WI38 (cell line): ENCODE measurements around the gene LY86.

Source experiments
- H3K4me3 ChIP-seq: 2 replicates; pipeline ENCODE4 v1.5.1; 2011; ENCODE audit warnings: low read depth, mild to moderate bottlenecking, control low read depth, low read length
- CTCF ChIP-seq: IDR thresholded peaks from 2 replicates; pipeline ENCODE4 v1.5.1; 2012; ENCODE audit warnings: low read depth, mild to moderate bottlenecking, control low read depth, low read length

The LY86 gene

GRCh38 chr6:6688951-6689350, 100.4 kb downstream of the LY86 start:
- H3K4me3 ChIP-seq = no peak overlapping the region

GRCh38 chr6:6689400-6690143, 101.1 kb downstream of the LY86 start:
- TF ChIP-seq CTCF = no peak
- no peak overlapping the region for H3K4me3 ChIP-seq

More at GRCh38 chr6:6688951-6689350, 100.4 kb downstream of the LY86 start:
- no peak for TF ChIP-seq CTCF

- no peak for TF ChIP-seq CTCF
- no peak overlapping the region for H3K4me3 ChIP-seq
Measured at GRCh38 chr6:6690144-6690483, 101.6 kb downstream of the LY86 start.

- H3K4me3 ChIP-seq = no peak overlapping the region
- TF ChIP-seq CTCF = no peak
Measured at GRCh38 chr6:6694368-6694780, 105.9 kb downstream of the LY86 start.

- TF ChIP-seq CTCF = no peak
- no peak overlapping the region for H3K4me3 ChIP-seq
Measured at GRCh38 chr6:6694825-6695624, 106.5 kb downstream of the LY86 start.

GRCh38 chr6:6695625-6696276, 107.2 kb downstream of the LY86 start:
- TF ChIP-seq CTCF = no peak
- no peak overlapping the region for H3K4me3 ChIP-seq
